ENCODE measurements around the gene NTM.
"Not testable (repeated sequence)": the region's sequence is repeated elsewhere in the genome, so short reads cannot be mapped to it uniquely, and the experiment has no call there.

Gene NTM

DNA sequence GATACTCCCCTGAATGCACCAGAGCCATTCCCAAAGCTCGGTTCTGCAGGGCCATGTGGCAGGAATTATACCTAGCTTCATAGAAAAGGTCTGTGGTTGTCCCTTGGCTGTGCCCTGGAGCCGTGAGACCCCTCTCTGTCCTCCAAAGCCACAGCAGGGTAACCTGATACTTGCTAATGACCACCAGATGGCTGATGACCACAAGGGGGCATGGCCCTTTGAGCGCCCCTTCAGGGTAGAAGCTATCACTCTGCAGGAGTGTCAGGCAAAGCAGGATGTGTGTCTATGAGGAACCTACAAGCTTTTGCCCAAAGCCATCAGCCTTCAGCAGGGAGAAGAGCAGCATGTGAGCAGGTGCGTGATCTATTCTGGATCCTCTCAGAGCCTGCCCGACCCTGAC, 95.3 kb downstream of the NTM start:
- no peak for DNase-seq

DNA sequence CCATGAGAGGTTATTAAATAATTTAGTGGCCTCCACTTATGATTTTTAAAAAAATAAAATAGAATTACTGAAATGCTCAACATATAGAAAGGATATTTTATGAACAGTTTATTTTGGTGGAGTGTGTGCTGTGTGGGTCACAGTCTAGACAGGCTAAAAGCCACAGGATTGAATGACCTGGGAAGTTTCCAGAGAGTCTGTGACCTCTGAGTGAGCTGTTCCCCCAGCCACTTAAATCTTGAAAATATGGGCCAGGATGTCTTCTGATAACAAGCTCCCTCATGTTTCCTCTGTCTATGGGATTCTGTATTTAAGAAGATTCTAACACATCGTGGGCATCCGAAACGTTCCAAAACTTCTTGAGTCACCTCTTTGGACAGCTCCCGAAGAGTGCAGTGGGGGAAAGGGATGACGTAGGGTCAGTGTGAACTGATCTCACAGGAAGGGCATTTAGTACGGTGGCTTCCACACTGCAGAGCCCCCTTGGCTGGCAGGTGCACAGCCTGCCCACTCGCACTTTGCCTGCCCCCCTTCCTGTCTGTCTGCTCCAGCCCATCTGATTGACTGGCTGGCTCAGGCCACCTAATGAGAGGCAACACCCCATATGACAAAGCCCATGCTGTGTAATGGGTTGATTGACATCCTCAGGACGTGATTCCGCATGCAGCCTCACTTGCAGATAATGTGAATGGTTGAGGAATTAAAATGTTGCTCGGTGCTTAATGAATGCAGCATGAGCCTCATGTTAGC, 97.4 kb downstream of the NTM start:
- DNase-seq = no peak

DNA sequence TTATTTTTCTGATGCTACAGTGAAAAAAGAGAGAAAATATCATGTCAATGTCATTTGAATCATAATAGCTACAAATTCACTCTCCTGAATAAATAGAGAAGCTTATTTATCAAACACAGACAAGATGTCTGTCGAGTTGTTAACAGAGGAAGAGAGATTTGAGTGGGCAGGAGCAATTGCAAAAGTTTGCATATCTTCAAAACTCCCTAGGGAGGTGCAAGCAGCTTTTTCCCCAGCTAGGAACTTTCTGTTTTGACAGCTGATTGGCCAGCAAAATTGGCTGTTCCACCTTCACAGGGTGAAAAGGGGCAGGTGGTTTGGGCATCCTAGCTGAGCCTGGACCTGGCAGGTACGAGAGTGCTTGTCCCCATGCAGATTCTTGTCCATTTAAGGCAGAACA, 98.2 kb downstream of the NTM start:
- DNase-seq = peak in 1 of 2 donors; percentile 24

DNA sequence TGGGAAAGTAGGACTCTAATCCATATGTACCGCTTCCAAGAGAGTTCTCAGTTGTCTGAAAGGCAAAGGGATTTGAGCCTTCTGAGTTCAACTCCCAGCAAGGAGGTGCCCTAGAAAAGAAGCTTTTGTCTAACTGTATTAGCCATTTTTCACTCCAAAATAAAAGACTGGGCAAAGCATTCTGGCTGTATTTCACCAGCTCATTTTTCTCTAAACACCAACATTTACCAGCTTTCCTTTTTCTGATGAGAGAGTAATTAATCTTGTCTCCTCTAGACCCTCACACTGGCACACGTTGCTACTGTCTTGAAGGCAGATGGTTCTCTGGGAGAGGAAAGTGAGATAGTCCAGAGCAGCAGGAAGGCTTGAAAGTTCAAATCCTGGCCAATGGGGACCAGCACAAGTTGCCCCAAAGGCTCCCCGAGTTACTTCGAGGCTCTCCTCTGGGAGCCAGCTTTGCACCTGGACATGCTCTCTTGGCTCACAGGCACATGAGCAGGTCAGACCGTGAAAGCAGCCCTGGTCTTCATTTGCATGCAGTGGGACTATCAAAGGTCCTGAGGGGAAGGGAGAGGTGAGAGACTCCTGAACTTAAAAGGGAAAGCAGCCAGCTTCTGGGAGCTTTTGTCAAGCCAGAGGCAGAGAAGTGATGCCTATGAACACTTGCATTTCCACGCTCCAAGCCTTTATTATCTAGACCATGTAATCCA, 100.0 kb downstream of the NTM start:
- DNase-seq = no peak

DNA sequence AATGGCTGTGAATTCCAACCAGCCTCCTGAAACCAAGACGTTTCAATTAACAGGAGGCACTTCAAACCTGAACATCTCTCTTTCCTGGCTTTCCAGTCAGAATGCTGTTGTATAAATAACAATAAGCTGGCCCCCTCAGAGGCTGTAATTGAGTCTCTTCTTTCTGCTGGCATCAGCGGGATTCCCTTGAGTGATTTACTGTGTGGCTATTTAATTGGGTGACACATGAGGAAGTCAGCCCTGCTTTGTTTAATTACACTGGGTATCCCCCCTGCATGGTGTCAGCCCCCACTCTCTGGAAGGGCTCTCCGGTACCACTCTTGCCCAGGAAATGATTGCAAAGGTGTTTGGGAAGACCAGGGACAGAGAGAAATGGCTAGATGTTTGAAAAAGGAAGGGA, 101.6 kb downstream of the NTM start:
- DNase-seq = no peak

DNA sequence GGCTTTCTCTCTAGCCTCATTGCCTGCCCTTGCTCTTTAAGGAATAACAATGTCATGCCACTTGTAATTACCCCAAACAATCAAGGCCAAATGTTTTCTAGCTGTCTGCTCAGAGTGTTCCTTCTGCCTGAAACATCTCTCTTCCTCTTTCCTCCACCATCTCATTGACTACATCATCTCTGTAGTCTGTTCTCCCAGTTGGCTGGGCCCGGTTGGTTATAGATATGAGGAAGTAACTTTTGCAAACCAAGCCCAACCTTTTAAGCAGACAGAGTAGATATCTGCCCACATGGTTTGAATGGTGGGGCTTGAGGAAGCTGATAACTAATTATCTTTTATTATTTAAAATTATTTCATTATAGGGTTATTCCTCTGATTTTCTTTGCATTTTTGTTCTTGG, 104.5 kb downstream of the NTM start:
- DNase-seq = peak in 1 of 2 donors; percentile 2

DNA sequence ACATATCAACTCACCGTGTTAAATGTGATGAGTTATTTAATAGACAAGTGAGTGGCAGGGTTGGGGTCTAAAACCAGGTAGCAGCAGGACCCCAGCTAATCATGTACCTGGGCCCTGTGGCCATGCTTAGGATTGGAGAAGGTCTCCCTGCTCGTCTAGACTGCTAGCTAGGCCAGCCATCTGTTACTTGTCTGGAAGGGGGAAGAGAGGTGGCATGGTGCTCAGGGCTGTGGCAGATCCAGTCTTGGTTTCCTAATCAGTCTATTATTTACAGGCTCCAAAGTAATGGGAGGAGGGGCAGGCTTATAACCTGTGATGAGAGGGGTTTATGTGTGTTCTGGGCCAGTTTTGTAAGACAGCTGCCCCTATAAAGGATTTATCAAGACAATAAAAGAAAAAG, 105.9 kb downstream of the NTM start:
- DNase-seq = no peak

DNA sequence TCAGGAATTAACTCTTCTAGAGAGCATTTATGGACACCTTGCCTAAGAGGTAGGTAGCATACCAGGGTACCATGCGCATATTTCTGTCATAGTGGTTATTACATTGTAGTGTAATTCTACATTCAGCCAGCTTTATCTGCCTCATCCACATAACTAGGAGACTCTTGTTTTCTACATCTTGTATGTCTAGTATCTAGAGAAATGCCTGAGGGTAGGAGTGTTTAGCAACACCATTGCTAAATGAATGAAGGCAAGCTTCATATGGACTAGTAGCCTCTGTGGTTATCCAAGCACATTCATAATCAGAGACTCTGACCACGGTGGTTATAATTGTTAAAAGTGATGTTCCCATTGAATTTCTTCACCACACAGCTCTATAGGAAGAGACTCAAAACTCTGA, 107.9 kb downstream of the NTM start:
- no peak for DNase-seq

DNA sequence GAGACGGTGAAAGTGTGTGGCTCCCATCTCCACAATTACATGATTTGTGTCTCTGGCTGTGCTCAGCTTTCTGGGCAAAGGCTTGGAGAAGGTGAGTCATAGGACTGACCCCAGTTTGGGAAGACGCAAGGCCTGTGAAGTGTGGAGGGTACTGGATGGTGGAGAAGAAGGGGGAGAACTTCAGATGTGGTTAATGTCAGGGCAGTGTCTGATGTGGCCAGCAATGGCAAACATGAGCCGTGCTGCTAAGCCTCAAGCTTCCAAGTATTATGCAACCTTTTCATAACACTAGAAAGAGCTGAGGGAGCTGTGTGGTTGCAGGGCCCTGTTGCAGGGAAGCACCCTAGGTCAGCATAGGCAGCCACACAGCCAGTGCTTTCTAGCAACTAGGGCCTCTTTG, 110.9 kb downstream of the NTM start:
- no peak for DNase-seq

DNA sequence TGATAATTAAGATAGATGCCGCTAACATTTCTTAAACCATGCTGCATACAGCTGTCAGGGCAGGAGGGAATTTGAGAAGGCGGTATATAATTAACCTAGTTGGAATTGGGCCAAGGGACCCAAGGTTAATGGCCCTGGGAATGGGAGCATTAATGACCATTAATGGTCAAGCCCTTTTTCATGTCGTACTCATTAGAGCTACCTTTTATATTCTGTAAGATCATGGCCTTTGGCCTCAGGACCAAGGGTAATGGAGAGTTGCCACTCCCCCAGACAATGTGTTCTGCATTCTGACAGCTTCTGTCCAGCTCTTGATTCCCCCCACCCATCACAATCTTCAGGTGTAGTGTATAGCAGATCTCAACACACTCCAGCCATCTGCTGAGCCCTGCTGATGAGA, 111.6 kb downstream of the NTM start:
- no peak for DNase-seq

DNA sequence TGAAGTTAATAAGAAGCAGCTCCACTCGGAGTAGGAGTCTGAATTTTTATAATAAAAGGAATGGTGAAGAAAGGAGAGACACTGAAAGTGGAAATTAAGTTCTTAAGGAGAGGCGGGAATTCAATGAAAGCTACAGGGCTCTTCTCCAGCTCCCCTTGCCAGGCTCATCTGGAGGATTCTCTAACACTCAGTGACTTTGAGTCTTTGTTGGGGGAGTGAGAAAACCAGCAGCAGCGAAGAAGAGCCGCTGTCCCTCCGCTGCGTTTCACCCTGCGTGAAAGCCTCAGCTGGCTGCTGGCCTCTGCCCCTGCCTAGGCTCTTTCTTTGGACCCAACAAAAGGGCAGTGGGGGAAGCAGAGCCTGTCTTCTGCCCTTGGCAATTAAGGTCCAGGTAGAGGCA, 113.0 kb downstream of the NTM start:
- no peak for DNase-seq

DNA sequence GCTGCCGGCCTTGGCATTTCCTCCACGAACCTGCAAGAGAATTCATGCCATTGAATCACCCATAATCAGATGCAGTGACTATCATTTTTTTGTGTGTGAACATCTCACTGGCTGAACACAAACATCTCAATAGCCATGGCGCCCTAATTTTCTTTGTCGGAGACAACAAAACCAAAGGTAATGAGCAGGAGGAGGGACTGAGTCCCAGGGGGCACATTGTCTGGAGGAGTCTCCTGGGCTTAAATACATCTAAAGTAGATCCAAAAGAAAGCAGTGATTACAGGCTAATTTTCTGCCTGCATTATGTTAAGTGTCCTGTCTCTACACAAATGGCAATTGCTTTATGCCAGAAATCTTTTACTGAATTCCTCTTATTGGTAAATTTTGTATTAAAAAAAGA, 113.5 kb downstream of the NTM start:
- DNase-seq = no peak

DNA sequence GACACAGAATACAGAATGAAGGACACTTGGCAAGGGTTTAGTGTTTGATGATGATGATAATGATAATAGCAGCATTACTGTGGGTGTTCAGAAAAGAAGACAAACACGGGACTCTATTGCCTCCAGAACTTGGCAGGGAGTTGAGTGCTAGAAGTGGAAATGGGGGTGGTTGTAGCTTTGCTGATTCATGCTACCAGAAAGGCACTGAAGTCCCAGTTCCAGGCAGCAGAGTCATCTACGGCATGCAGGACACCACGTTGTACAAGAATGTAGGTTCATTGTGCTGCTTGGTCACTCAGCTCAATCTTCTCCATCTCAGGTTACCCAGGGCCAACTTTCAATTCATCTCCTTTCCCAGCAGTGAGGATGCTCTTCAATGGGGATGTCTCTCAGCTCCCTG, 115.7 kb downstream of the NTM start:
- DNase-seq = no peak

DNA sequence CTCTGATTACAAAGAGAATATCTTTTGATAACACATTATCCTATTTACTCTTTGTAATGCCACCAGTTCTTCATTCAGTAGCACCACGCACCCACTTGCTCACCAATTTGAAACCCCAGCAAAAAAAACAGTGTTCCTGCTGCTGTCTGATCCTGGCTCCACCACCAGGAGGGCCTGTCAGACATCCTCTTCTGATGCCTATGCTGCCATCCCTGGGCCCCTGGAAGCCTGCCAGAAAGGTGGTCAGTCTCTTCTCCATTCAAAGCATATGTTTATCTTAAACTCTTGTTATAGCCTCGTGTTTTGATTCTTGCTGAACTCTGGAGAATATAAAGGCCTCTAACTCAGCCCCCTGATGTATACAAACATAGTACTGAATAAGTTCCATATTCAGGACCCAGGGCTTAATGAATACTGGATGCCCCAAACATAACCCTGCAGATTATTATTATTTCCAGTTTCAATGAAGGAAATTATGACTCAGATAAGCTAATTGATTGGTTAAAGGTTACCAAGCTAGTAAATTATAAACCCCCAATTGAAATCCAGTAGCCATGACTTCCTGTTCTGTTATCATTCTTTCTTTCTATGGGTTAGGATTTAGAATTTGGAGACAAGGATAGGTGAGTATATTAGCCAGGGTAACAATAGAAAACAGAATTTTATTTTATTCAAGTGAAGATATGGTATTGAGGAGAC, 116.7 kb downstream of the NTM start:
- no peak for DNase-seq

DNA sequence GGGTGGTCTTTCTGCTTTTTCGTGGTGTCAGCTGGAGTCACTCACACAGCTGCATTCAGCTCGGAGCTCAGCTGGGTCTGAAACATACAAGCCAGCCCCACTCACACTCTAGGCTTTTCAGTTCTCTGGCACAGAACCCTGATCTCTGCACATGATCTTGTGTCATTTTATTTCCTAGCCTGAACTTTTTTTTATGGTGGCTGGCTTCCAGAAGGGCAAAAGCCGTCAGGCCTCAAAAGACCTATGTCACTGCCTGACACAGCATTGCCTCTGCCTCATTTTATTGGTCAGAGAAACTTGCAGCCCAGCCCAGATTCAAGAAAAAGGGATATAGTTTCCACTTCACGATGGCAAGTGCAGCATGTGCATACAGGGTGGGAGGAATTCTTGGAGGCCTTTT, 117.8 kb downstream of the NTM start:
- no peak for DNase-seq

DNA sequence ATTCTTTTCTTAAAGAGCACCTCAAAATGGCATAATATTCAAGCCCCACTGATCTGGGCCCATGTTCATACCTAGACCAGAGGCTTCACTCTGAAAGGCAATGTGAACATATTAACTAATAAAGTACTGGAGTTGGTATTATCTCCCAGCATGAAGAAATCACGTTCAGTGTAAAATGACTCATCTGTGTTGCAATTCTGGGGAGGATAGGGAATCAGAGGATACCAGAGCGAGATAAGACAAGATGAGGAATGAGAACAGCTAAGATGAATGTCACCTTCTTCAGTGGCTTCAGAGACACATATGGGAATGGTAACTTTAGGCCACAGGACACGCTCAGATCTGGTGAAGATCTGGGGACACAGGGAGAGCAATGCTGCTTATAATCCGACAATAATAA, 121.1 kb downstream of the NTM start:
- DNase-seq = no peak

DNA sequence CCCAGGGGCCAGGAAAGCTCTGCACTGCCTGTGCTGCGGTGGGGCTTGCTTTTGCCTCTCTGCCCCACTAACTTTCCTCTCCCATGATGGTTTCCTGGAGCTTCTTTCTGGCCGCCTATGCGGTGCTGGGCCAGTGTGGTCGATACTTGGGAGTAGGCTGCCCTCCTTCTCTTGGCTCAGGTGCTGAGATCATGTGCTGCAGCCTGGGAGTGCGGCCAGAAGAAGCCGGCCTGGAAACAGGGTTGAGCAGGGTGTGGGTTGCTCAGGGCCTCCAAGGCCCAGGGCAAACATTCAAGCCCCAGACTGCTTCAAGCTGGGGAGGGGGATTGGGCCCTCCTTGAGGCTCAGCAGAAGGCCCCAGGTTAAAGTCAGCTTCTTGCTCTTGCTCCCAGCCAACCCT, 125.0 kb downstream of the NTM start:
- no peak for DNase-seq

DNA sequence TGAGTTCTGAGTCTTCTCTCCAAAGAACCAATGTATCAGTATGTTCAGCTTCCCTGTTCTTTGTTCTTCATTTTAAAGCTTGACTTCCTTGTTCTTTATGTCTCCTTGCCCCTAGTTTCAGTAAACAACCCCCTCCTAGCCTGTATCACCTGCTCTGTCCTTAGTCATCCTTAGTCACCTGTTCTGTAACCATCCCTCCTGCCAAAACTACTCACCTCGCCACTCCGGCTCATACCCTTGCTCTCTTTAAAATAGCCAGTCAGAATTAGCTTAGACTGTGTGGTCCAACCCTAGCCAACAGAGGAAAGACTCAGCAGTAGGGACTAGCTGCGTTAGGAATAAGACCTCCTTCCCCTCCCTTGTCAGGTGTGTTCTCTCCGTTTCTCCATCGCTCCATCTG, 127.3 kb downstream of the NTM start:
- not testable (repeated sequence) for DNase-seq

DNA sequence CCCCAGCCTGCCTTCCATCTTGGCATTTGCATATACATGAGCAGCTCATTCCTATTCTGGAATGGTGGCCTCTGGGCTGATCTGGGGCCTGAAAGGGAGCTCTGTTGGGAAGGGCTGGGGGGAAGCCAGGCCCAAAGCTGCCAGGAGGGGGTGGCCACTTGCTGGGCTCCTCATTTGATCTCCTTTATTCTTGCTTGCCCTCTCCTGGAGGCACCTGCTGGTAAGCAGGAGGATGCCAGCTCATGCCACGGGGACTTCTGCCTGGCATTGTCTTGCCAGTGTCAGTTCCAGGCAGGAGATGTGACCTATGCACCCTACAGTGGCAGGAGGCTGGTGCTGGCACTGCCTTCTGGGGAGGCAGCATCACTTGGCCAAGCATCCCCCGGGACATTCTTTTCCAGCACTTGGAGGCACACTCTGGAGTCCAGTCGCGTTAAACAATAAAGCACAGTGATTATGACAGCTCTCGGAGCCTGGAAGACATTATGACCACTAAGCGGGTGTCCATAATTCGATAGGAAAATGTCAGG, 128.3 kb downstream of the NTM start:
- no peak for DNase-seq

DNA sequence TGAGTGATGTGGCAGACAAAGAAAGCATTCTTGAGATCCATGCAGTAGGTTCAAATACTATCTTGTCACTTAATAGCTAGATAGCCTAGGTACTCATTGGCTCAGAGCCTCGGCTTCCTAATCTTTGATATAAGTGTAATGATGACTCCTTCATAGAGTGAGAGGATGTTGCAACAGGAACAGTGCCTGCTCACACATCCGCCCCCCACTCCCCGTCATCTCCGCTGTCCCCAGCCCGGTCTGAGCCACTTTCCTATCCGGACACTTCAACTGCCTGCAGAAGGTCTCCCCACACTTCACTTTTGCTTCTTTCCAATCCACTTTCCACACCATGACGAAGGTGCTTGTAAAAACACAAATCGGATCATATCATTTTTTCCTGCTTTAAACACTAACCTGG, 128.8 kb downstream of the NTM start:
- no peak for DNase-seq

DNA sequence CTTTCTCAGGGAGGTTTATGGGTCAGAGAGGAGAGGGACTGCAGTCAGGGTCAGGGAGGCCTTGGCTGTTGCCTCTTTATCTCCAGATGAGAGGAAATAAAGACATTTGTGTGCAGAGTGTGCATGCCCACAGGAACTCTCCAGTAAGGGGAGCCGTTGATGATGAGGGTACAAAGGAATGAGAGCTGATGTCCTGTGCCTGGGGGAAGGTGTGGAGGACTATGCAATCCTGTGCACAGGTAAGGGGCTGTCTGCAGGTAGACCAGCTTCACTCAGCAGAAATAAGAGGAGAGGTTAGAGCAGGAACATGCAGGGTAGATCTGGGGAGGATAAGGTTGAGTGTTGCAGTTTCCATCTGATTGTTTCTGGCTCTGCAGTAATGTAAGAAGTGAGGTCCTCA, 132.6 kb downstream of the NTM start:
- no peak for DNase-seq

DNA sequence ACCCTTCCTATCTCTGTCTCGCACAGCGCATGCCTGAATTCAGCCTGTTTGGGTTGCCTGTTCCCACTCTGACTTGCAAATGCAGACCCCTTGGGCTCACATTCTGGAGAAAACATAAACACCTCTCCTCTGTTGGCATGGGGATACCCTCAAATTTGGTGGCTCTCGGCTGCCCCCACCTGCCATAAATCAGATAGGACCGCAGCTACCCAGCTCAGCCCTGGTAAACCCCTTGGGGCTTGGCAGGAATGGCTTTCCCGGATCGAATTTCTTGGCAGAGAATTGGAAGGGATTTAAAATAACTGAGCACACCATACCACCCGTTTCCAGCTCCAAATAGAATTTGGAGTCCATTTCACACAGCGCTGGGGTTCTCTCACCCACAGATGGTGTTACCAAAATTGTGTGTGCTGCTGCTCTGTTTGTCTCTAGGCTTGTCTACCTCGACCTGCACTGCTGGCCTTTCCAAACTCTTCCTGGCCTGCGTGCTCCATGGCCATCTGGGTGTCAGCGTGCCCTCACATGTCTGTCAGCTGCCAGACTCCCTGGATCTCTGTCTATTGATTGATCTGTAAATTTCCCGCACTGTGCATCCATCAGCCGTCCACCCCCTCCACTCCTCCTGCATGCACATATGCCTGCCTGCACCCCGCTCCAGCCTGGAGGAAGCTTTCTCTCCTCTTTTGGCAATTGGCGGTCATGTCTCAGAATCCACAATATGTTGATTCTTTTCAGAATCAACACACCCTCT, 134.0 kb downstream of the NTM start:
- DNase-seq = no peak

DNA sequence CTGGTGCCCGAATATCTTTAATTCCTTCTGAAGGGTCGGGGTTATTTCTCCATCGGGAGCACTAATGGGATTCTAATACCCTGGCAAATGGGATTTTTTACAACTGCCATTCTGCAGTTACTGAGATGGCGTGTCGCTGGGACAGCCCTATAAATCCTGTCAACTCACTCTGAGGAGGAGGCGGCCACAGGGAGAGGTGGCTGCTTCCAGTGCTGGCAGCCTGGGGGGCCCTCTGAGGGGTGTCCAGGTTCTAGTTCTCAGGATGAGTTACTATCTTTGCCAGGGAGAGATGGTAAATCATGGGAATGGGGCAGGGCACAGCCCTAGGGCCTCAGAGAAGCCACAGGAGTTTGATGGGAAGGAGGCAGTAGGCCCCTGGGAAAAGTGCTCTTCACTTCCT, 135.9 kb downstream of the NTM start:
- no peak for DNase-seq

Data from inflammatory macrophage treated with lipopolysaccharide for 1 hour (primary cell).